GM21423 (cell line): ENCODE results near the gene SRRM2.

ENCODE experiments used
- ATAC-seq: cut with Tn5 transposase; IDR thresholded peaks from one replicate; pipeline ENCODE4 v1.9.1; 2021; ENCODE audit warnings: mild to moderate bottlenecking, moderate library complexity; ENCODE audit not compliant: unreplicated experiment

The SRRM2 gene

DNA sequence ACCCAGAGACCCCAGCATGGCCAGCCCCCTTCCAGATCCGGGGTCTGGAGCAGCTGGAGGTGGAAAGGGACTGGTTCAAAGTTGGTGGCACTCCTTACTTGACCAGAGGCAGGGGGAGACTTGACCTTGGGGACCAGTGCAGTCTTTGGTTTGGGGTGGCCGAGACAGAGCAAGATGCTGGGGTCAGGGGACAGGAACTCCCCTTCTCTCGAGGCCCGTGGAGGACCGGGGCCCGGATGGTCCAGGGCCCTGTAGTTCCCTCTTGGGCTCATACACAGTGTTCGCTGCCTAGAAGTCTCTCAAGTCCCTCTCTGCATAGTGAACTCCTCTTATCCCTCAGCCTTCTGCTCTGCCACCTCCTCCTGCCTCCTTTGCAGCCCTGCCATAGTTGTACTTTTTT lies 35.5 kb downstream of the SRRM2 start:
- ATAC-seq: no peak

DNA sequence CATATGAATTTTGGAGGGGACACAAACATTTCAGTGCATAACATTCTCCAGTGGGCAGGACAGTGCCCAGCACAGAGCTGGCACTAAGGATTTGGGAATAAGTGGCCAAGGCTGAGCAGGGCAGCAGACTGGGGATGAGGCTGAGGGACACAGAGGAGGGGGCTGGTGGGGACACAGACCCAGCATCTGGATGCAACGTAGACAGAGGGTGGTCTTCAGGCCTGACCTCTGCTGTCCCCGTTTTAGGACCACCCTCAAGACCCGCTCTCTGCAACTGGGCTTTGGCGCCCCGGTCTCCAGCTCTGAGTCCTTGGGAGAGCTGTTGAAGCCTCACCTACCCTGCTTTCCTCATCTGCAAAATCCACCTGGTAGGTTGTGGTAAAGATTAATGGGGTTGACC lies 38.2 kb downstream of the SRRM2 start:
- ATAC-seq: no peak

DNA sequence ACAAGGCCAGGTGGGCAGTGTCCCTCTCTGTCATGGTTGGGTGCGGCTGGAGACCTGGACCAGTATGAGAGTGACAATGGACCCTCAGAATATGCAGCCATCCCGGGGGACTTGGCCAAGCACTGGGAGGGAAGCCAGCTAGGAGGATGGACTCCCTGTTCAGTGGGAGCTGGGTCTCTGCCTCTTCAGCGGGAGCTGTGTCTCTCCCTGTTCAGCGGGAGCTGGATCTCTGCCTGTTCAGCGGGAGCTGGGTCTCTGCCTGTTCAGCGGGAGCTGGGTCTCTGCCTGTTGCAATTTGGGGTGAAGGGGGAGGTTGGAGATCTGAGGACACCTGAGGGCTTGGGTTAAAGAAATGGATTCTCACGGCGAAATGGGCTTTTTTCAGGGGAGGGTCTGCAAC lies 38.7 kb downstream of the SRRM2 start:
- ATAC-seq: no peak

DNA sequence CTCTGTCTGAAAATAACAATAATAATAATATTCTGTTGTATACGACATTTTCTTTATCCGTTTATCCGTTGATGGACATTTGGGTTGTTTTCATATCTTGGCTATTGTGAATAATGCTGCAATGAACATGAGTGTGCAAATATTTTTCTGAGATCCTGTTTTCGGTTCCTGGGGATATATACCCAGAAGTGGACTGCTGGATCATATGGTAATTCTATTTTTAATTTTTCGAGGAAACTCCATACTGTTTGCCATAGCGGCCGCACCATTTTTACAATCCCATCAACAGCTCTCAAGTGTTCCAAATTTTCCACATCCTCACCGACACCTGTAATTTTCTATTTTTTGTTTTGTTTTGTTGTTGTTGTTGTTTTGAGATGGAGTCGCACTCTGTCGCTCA lies 40.5 kb downstream of the SRRM2 start:
- no peak for ATAC-seq

DNA sequence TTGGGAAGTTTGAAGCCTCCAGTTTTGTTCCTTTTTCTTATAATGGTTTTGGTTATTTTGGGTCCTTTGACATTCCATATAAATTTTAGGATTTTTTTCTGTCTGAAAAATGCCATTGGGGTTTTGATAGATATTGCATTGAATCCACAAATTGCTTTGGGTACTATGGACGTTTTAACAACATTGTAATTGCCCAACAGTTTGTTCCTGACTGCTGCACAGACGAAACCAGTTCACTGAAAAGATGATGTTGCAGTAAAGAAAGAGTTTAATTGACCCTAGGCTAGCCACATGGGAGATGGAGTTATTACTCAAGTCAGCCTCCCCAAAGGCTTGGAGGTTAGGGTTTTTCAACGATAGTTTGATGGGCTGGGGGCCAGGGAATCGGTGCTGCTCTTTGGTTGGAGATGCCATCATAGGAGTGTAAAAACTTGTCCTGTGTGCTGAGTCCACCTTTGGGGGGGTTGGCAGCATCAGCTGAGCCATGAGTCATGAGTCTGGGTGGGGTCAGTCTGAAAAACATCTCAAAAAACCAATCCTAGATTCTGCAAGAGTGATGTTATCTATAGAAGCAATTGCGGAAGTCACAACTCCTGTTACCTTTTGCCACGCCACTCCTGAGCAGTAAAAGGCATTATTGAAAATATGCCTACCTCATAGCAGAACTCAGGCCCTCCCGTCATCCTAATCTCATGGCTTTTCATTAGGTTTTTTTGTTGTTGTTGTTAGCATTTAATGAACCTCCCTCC lies 43.1 kb downstream of the SRRM2 start:
- ATAC-seq: no peak

DNA sequence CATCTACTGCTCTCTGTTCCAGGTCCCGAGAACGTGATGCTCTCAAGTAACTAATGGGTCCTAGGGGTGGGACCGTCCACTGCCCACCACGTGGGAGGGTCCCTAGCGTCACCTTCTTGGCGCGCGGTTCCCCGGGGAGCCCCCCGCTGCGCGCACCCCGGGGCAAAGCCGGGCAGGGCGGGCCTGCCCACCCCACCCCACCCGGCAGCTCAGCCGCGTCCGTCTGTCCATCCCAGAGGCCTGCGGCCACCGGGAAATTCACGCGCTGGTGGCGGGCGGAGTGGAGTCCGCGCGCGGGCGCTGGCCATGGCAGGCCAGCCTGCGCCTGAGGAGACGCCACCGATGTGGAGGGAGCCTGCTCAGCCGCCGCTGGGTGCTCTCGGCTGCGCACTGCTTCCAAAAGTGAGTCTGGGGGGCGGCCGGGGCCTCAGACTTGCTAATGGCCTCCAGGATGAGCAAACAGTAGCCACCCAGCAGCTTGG lies 46.3 kb downstream of the SRRM2 start:
- no peak for ATAC-seq

DNA sequence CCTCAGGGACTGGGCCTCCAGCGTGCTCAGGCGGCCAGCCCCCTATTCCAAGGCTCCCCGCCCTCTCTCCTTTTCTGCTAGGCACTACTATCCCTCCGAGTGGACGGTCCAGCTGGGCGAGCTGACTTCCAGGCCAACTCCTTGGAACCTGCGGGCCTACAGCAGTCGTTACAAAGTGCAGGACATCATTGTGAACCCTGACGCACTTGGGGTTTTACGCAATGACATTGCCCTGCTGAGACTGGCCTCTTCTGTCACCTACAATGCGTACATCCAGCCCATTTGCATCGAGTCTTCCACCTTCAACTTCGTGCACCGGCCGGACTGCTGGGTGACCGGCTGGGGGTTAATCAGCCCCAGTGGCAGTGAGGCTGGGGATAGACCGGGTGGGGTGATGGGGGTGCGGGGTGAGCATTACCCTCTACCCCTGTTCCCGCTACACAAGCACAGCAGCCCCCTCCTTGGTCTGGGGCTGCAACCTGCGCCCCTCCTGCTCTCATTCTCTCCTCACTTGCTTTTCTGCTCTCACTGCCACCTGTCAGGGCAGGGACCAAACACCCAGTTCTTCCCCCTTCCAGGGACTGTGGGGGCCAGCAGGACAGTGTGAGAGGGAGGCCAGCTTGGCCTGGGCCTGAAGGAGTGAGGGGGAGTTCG lies 46.9 kb downstream of the SRRM2 start:
- no peak for ATAC-seq

DNA sequence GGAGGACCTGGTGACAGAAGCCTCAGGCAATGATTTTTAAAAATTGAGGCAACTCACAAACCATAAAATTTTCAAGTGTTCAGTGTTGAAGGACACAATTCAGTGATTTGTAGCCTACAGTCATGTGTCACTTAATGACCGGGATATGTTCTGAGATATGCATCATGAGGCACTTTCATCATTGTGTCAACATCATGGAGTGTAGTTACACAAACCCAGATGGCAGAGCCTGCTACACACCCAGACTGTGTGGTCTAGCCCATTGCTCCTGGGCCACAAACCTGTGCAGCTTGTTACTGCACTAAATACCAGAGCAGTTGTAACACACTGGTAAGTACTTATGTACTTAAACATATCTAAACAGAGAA lies 47.4 kb downstream of the SRRM2 start:
- no peak for ATAC-seq

DNA sequence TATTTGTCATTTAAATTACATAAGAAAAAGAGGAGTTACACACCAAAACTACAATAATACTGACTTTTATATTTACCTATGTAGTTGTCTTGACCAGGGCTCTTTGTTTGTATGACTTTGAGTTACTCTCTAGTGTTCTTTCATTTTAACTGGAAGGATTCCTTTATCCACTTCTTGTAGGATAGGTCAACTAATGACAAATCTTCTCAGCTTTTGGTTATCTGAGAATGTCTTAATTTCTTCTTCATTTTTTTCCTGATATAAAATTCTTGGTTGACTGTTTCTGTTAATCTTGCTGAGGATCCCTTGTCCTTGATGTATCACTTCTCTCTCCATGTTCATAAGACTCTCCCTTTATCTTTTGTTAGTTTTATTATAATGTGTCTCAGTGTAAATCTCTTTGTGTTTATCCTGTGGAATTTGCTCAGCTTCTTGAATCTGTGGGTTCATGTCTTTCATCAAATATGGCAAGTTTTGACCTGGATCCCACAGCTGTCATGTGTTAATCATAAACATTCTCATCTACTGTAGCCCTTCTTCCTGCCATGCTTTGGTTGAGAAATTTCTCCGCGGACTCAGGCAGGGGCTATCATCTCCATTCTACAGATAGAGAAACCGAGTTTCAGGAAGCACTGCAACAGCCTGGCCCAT lies 51.2 kb downstream of the SRRM2 start:
- ATAC-seq: no peak

DNA sequence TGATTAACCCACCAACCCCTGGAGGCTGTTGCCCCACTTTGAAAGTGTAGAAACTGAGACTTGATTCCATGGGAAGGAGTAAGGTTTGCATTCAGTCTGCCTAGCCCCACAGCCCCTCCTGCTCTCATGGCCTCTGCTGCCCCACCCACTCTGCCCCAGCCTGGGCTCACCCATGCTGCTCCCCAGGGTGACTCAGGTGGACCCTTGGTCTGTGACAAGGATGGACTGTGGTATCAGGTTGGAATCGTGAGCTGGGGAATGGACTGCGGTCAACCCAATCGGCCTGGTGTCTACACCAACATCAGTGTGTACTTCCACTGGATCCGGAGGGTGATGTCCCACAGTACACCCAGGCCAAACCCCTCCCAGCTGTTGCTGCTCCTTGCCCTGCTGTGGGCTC lies 52.3 kb downstream of the SRRM2 start:
- no peak for ATAC-seq

DNA sequence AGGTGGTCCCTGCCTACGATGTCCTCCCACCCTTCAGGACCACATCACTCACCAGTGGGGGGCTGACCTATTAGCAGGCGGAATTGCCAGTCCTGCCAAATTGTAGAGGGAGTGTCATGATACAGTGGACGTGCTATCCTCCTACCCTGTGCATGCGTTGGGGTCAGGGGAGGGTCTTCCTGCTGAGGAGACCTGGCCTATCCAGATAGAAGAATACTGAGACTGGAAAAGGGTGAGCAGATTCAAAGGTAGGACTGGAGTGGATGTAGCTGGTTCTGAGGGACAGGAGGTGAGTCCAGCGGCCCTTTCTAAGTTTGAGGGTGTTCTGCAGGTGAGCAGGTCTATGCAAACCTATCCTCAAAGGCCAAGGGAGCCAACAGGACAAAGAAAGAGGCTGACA lies 53.8 kb downstream of the SRRM2 start:
- no peak for ATAC-seq

DNA sequence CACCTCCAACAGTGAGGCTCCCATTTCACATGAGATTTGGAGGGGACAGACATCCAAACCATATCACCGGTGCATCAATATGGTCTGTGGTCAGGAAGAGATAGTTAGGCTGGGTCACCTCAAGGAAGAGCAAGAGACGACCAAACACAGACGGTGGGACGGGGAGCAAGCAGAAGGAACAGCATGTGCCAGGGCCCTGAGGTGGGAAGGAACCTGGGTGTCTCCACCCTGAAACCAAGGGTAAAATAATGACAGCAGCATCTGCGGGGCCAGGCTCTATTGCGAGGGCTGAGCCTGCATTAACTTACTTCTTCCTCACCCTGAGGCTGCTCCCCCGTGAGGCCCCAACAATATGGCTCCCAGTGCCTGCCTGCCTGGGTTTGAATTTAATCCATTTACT lies 55.7 kb downstream of the SRRM2 start:
- ATAC-seq: no peak

DNA sequence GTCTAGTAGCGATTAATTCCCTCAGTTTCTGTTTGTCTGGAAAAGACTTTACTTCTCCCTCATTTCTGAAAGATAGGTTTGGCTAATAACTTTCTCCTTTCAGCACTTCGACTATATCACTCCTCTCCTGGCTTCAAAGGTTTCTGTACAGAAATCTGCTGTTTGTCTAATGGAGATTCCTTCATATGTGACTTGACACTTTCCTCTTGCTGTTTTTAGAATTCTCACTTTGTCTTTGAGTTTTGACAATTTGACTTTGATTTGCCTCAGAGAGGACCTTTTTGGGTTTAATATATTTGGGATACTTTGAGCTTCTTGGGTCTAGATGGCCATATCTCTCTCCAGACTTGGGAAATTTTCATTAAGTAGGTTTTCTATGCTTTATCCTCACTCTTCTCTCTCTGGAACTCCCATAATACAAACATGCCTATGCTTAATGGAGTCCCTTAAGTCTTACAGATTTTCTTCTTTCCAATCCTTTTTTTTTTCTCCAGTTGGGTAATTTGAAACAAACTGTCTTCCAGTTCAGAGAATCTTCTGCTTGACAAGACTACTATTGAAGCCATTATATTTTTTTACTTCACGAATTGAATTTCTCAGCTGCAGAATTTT lies 56.8 kb downstream of the SRRM2 start:
- no peak for ATAC-seq

DNA sequence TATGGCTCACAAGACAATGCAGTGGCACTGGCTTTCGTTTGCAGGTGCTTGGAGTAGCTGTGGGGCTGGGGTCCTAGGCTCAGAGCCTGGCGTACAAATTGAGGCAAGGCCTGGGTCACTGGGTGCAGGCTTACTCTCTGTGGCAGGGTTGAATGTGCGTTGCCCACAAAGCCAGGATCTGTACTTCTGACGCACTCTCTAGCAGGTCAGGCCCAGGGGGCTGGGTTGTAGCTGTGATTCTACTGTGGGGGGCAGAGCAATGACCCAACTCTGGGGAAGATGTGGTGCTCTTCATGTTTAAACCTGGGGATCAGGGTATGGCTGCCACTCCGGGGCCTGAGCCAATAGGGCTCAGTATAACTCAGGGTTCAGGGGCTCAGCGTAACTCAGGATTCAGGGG lies 58.2 kb downstream of the SRRM2 start:
- ATAC-seq: no peak

DNA sequence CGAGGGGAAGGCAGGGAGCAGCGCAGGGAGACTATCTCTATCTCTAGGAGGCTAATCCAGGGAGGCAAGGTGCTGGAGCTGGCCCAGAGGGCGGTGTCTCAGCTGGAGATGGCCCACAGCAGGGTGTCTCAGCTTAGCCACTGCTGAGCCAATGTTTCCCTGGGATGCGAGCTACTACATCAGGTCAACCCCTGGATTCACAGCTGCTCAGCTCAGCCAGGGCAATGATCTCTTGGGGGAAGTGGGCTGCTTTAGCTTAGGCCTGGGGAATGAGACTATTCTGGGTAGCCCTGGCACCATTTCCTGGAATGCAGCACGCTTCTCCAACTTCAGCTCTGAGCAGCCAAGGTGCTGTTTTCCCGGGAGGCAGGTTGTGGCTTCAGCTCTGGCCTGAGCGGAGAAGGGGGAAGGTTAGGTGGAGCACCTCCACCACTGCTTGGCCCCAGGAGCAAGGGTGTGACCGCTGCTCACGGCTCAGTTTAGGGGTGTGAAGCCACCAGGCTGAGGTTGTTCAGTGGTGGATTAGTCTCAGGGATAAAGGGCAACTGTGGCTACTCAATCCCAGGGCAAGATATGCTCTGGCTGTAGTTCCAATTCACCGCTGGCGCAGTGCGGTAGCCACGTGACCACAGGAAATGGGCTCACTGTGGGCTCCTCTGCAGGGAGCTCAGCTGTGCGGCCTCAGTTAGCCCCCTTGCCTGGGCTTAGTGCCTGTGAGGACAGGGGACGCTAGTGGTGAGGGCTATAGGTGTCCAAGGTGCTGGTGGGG lies 59.4 kb downstream of the SRRM2 start:
- no peak for ATAC-seq

DNA sequence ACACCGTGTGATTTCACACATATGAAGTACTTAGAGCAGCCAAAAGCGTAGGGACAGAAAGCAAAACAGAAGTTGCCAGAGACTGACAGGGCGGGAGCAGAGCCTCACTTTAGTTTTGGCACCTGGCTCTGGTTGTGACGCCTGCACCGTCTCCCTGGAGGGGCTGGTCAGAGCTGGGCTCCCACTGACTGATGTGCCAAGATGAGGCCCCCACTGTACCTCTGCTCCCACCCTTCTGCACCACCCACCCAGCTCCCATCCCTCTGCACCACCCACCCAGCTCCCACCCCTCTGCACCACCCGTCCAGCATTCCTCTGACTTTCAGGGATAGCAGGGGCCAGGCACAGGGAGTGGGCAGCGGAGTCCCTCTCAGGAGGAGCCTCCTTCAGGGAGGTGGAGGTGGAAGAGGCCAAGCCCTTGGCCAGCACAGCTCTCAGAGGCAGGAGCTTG lies 61.4 kb downstream of the SRRM2 start:
- no peak for ATAC-seq

DNA sequence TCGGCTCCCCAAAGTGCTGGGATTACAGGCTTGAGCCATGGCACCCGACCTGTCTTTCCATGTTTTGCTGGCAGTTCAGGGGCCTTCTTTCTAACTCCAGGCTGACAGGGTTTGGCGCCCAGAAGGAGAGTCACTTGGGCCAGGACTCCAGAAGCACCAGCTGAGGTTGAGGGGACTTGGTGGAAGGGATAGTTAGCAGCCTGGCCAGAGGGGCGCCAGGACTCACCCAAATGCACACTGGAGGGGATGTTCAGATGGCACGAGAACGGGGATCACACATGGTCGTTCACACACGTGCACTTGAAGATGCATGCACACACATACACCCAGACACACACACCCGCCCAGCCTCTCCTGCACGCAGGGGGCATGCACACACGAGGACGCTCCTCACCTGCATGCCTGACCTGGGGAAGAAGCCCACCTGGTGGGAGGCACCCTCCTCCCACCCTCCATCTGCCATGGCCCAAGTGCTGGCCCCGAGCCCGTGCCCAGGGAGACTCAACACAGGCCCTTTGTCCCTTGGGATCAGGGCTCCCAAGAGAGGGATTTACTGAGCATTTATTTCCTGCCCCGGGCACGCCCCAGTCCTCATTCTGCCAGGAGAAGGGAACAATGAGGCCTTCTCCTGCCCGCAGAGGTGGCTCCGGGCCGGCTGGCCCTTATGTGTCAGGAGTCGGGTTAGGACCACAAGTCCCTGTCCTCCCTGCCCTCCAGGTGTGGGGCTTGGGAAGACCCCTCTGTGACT lies 62.3 kb downstream of the SRRM2 start:
- ATAC-seq: no peak

DNA sequence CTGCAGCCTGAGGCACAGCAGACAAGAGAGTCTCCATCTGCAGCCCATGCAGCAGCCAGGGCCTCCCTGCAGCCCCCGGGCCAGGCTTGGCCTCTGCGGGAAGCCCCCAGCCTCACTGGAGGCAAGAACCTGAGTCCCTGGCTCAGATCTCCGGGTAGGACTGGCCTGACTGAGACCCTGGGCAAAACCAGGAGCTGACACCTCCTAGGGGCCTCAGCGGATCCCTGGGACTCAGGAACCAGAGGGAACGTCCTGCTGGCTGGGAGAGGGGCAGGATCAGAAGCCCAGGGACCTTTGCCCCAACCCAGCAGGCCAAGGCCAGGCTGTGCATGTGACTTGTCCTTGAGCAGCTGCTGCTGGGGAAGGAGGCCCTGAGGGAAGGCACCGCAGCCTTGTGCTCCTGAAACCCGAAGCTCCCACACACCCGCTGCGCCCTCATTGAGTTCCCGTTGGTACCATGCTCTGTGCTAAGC lies 62.9 kb downstream of the SRRM2 start:
- no peak for ATAC-seq

DNA sequence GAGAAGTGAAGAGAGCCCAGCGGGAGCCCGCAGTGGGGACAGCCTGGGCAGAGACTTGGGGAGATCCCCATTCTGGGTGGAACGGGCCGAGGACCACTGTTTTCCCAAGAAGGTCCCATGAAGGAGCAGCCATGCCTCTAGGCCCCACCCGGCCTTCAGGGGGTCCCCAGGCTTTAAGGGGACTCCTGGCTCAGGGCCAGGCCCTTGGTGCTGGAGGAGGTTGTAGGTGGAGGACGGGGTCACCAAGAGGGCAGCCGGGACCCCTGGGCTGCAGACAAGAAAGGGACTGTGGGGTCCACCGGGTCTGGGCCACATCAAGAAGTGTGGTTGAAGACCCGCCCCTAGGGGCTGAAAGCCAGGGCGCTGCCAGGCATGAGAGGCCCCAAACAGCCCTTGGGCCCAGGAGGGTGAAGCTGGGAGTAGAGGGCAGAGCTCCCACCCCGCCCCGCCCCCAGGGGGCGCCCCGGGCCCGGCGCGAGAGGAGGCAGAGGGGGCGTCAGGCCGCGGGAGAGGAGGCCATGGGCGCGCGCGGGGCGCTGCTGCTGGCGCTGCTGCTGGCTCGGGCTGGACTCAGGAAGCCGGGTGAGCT lies 64.4 kb downstream of the SRRM2 start, which contains the start of gene PRSS21:
Gene PRSS21 (plus strand): TSS at position 487 of the 589 bp plus-strand sequence. CDS start 32 bp downstream, at position 519.
- no peak for ATAC-seq
